ENCODE data around the gene ITGAD.

DNA sequence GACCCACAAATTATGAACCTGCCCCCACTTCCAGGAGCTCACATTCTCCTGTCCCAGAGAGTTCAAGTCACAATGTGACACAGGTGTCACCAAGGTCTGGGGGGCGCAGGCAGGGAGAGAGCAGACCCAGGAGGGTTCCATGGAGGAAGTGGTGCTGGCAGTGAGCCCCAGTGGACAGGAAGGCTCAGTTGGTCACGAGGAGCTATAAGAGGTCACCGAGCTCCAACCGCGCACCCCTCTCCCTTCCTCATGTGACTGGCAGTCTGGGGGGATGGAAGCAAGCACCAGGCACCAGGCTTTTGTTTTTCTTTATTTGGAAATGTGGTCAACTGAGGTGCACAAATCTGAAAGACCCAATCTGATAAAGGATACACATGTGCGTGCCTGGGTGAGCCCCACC lies 2.5 kb downstream of the ITGAD start:
- TF ChIP-seq TP53 (CRISPR knock-in tag; IDR thresholded peaks at IDR 0.05) (no peak), ATF3 (CRISPR knock-in tag; conservative IDR thresholded peaks at IDR 0.05) (no peak), TCF7 (CRISPR knock-in tag; IDR thresholded peaks at IDR 0.05; ENCODE audit: low read depth) (no peak), SP1 (CRISPR knock-in tag; conservative IDR thresholded peaks at IDR 0.05) (no peak), TEAD1 (CRISPR knock-in tag; IDR thresholded peaks at IDR 0.05) (no peak), ATF1 (CRISPR knock-in tag; IDR thresholded peaks at IDR 0.05) (no peak), JUN (CRISPR knock-in tag; IDR thresholded peaks at IDR 0.05) (no peak), ZMAT4 (CRISPR knock-in tag; IDR thresholded peaks at IDR 0.05) (no peak), FOXJ3 (CRISPR knock-in tag; IDR thresholded peaks at IDR 0.05; ENCODE audit: borderline replicate concordance) (no peak)
- TF ChIP-seq, protein P1, sequence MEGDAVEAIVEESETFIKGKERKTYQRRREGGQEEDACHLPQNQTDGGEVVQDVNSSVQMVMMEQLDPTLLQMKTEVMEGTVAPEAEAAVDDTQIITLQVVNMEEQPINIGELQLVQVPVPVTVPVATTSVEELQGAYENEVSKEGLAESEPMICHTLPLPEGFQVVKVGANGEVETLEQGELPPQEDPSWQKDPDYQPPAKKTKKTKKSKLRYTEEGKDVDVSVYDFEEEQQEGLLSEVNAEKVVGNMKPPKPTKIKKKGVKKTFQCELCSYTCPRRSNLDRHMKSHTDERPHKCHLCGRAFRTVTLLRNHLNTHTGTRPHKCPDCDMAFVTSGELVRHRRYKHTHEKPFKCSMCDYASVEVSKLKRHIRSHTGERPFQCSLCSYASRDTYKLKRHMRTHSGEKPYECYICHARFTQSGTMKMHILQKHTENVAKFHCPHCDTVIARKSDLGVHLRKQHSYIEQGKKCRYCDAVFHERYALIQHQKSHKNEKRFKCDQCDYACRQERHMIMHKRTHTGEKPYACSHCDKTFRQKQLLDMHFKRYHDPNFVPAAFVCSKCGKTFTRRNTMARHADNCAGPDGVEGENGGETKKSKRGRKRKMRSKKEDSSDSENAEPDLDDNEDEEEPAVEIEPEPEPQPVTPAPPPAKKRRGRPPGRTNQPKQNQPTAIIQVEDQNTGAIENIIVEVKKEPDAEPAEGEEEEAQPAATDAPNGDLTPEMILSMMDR (IDR thresholded peaks at IDR 0.05): no peak
